Kidney (tissue), 14 donors: ENCODE results near the gene NEGR1. TPM values are rescaled to one million over a fixed set of nuclear protein-coding genes. Genes with fewer than 3 reads are reported as not detected.
"Not testable (repeated sequence)": the region's sequence is repeated elsewhere in the genome, so short reads cannot be mapped to it uniquely, and the experiment has no call there.

Experiments
- DNase-seq, 5 donors: peaks; one replicate each; pipeline ENCODE4 v3.0.0-alpha.2; 2013 to 2020
- FAIRE-seq: peaks from 2 replicates; lab custom pipeline; 2012; peaks lifted over from hg19 to GRCh38; lab: Jason Lieb, UNC
- H3K27ac ChIP-seq, 2 donors: one replicate each; pipeline ENCODE4 v1.7.0; 2013; ENCODE audit warnings: low read depth in 2 of 2, low read length in 2 of 2, inconsistent platforms in 1 of 2
- H3K27me3 ChIP-seq: one replicate; pipeline ENCODE4 v1.7.1; 2013; ENCODE audit warnings: low read length, inconsistent platforms; ENCODE audit not compliant: control insufficient read depth, insufficient read depth
- H3K36me3 ChIP-seq, 3 donors: one replicate each; pipeline versions ENCODE4 v1.7.0 to v1.7.1; 2013; ENCODE audit warnings: low read length in 3 of 3, control low read depth in 1 of 3, inconsistent platforms in 1 of 3; ENCODE audit not compliant: insufficient read depth in 3 of 3, control insufficient read depth in 2 of 3
- H3K4me1 ChIP-seq, 3 donors: one replicate each; pipeline versions ENCODE4 v1.7.0 to v1.7.1; 2013; ENCODE audit warnings: low read length in 3 of 3, inconsistent platforms in 1 of 3, low read depth in 1 of 3; ENCODE audit not compliant: control insufficient read depth in 2 of 3, insufficient read depth in 2 of 3
- H3K4me3 ChIP-seq, 3 donors: one replicate each; pipeline versions ENCODE4 v1.7.0 to v1.8.1; 2013; ENCODE audit warnings: low read length in 3 of 3, control low read depth in 1 of 3, inconsistent platforms in 1 of 3
- H3K9ac ChIP-seq, 3 donors: one replicate each; pipeline versions ENCODE4 v1.7.0 to v1.7.1; 2013; ENCODE audit warnings: low read length in 3 of 3, control low read depth in 1 of 3, inconsistent platforms in 1 of 3
- H3K9me3 ChIP-seq, 3 donors: one replicate each; pipeline versions ENCODE4 v1.7.0 to v1.7.1; 2013; ENCODE audit warnings: low read length in 3 of 3, control low read depth in 1 of 3, inconsistent platforms in 1 of 3; ENCODE audit not compliant: control insufficient read depth in 2 of 3, insufficient read depth in 1 of 3
- CTCF ChIP-seq: IDR thresholded peaks from 3 replicates; pipeline ENCODE4 v1.5.1; 2012; ENCODE audit warnings: mild to moderate bottlenecking, moderate library complexity, borderline replicate concordance; ENCODE audit not compliant: insufficient read depth; ENCODE audit errors: extremely low read depth
- intact Hi-C: fragments of 100-400 bp; cut with DNase I; formaldehyde crosslinking; loops from one replicate; pipeline ENCODE4 v1.11.1; 2022
- polyA plus RNA-seq: library from polyadenylated mRNA; stranded (reverse); fragments of 350-450 nt; fragmentation: Illumina TruSeq; extraction: RNeasy Lipid Tissue Mini Kit (QIAGEN cat#74804); gene quantifications from one replicate; pipeline ENCODE4 v1.2.3, GENCODE V29; 2014; ENCODE audit warnings: low read depth, low replicate concordance; ENCODE audit not compliant: insufficient read depth
- total RNA-seq: library from RNA; stranded (reverse); fragmentation: NEBNext Ultra II Directional; extraction: Animal tissue kit (Norgen Biotek cat#: 25700); gene quantifications from one replicate; pipeline ENCODE4 v1.2.1, GENCODE V29; 2021
- donor health status: control.
- donor health status: control.
- donor health status: control.
- donor health status: control.
- donor health status: control.
- donor health status: DM: yes; HTN: yes; CAD: no.
- donor health status: Normal renal cell carcinoma (clear cell type).

NEGR1 gene
- total and polyA plus RNA-seq, 2 donors from 2014 or later, result 3.0 to 10.2 TPM

GRCh38 chr1:72271555-72272085, 10.7 kb downstream of the NEGR1 start:
- Histone ChIP-seq H3K4me3 (no peak overlapping the region), H3K9ac (no peak overlapping the region), H3K27ac (no peak overlapping the region), H3K27me3 (no peaks in the 10 kb centered on the region), H3K4me1 (no peaks in the 10 kb centered on the region), H3K9me3 (no peaks in the 10 kb centered on the region), H3K36me3 (no peaks in the 10 kb centered on the region)
- FAIRE-seq, result no peak
- no peak for DNase-seq
- intact Hi-C loops, result no loop called here
- no peak for TF ChIP-seq CTCF

GRCh38 chr1:72262735-72263134, 19.6 kb downstream of the NEGR1 start:
- FAIRE-seq, result no peak
- intact Hi-C loops, result no loop called here

GRCh38 chr1:72253132-72253531, 29.2 kb downstream of the NEGR1 start:
- Histone ChIP-seq H3K27ac (no peak overlapping the region), H3K4me1 (no peaks in the 10 kb centered on the region), H3K27me3 (no peaks in the 10 kb centered on the region), H3K36me3 (no peaks in the 10 kb centered on the region), H3K9ac (no peak overlapping the region), H3K4me3 (no peak overlapping the region), H3K9me3 (no peaks in the 10 kb centered on the region)
- FAIRE-seq (no peak), DNase-seq (no peak)
- intact Hi-C loops, result no loop called here
- no peak for TF ChIP-seq CTCF

More at GRCh38 chr1:72262735-72263134, 19.6 kb downstream of the NEGR1 start:
- Histone ChIP-seq H3K27ac (no peak overlapping the region), H3K36me3 (no peaks in the 10 kb centered on the region), H3K9ac (no peak overlapping the region), H3K27me3 (no peaks in the 10 kb centered on the region), H3K4me3 (no peak overlapping the region), H3K4me1 (no peaks in the 10 kb centered on the region), H3K9me3 (no peaks in the 10 kb centered on the region)
- DNase-seq, result no peak
- no peak for TF ChIP-seq CTCF

GRCh38 chr1:72241397-72241796, 40.9 kb downstream of the NEGR1 start:
- H3K36me3 ChIP-seq, result no peaks in the 10 kb centered on the region
- FAIRE-seq, result no peak
- intact Hi-C loops, result no loop called here
- H3K4me1 ChIP-seq, result no peaks in the 10 kb centered on the region
- H3K27me3 ChIP-seq, result no peaks in the 10 kb centered on the region
- no peaks in the 10 kb centered on the region for H3K9me3 ChIP-seq
- H3K4me3 ChIP-seq, result no peak overlapping the region
- TF ChIP-seq CTCF, result no peak
- no peak overlapping the region for H3K9ac ChIP-seq
- no peak for DNase-seq
- H3K27ac ChIP-seq, result no peak overlapping the region

GRCh38 chr1:72235931-72236330, 46.4 kb downstream of the NEGR1 start:
- H3K4me1 ChIP-seq, H3K9ac ChIP-seq, H3K27me3 ChIP-seq, FAIRE-seq, H3K36me3 ChIP-seq, H3K9me3 ChIP-seq, H3K27ac ChIP-seq, intact Hi-C loops, DNase-seq, H3K4me3 ChIP-seq: not testable (repeated sequence)
